Right atrium auricular region (tissue), 2 donors: ENCODE data around the gene GADD45GIP1. TPM values are rescaled to one million over a fixed set of nuclear protein-coding genes. Genes with fewer than 3 reads are reported as not detected.

Experiments
- DNase-seq: peaks from one replicate; pipeline ENCODE4 v3.0.0-alpha.2; 2019; ENCODE audit warnings: low spot score
- H3K27ac ChIP-seq, 2 donors: fragments of 200-600 bp; sonication (generic); 1 replicate in 1 of 2; 2 replicates in 1 of 2; pipeline ENCODE4 v1.5.1; 2016 to 2019
- H3K27me3 ChIP-seq, 2 donors: fragments of 200-600 bp; sonication (generic); one replicate each; pipeline versions ENCODE4 v1.5.1 to v1.6.0; 2017 to 2019
- H3K36me3 ChIP-seq: fragments of 200-600 bp; sonication (generic); one replicate; pipeline ENCODE4 v1.5.1; 2016
- H3K4me1 ChIP-seq, 2 donors: fragments of 200-600 bp; sonication (generic); one replicate each; pipeline versions ENCODE4 v1.5.1 to v1.6.0; 2017 to 2019
- H3K4me3 ChIP-seq, 2 donors: fragments of 200-600 bp; sonication (generic); 1 replicate in 1 of 2; 2 replicates in 1 of 2; pipeline ENCODE4 v1.5.1; 2017 to 2019; ENCODE audit warnings: mild to moderate bottlenecking in 1 of 2, moderate library complexity in 1 of 2
- H3K9me3 ChIP-seq, 2 donors: fragments of 200-600 bp; sonication (generic); one replicate each; pipeline ENCODE4 v1.5.1; 2019
- CTCF ChIP-seq, 2 donors: fragments of 200-600 bp; sonication (generic); IDR thresholded peaks; one replicate each; pipeline ENCODE4 v1.5.1; 2019; ENCODE audit warnings: antibody characterized with exemption in 2 of 2
- microRNA-seq, 2 donors: library from miRNA; unstranded; fragments of <30 nt; microRNA quantifications; one replicate each; pipeline ENCODE4, GENCODE V29; 2016 to 2017; ENCODE audit warnings: borderline number of aligned reads in 2 of 2, borderline replicate concordance in 1 of 2
- total RNA-seq, 2 donors: library from RNA; depleted of rRNA; stranded (reverse); fragments of >200 nt; gene quantifications; one replicate each; pipeline ENCODE4 v1.1.0, GENCODE V29; 2016

GADD45GIP1 gene
- total RNA-seq, 2 donors from 2014 or later: 48.5 to 58.7 TPM

GRCh38 chr19:12913851-12914690 is 43.0 kb downstream of the GADD45GIP1 start:
- Histone ChIP-seq H3K27me3 (no peaks in the 10 kb centered on the region), H3K4me1 (peaks cover 0 to 26% of the 10 kb centered on the region in 2 donors), H3K9me3 (no peaks in the 10 kb centered on the region), H3K4me3 (no peak overlapping the region), H3K27ac (peak overlapping the region; percentile 54 to 72), H3K36me3 (no peaks in the 10 kb centered on the region)
- DNase-seq: no peak
- TF ChIP-seq CTCF (IDR thresholded peaks at IDR 0.05): no peak

- peak; percentile 77 for DNase-seq
- no peaks in the 10 kb centered on the region for H3K27me3 ChIP-seq
- no peaks in the 10 kb centered on the region for H3K36me3 ChIP-seq
- no peak for TF ChIP-seq CTCF (IDR thresholded peaks at IDR 0.05)
- peak overlapping the region; percentile 54 to 72 for H3K27ac ChIP-seq
- no peaks in the 10 kb centered on the region for H3K9me3 ChIP-seq
- H3K4me3 ChIP-seq: peak overlapping the region in 1 of 2 donors; percentile 27
- peaks cover 0 to 22% of the 10 kb centered on the region in 2 donors for H3K4me1 ChIP-seq
These were observed 43.9 kb downstream of the GADD45GIP1 start for GRCh38 chr19:12913011-12913561.

GRCh38 chr19:12912571-12912970 is 44.5 kb downstream of the GADD45GIP1 start:
- Histone ChIP-seq H3K27ac (peak overlapping the region; percentile 54 to 72), H3K4me1 (peaks cover 0 to 22% of the 10 kb centered on the region in 2 donors), H3K36me3 (no peaks in the 10 kb centered on the region), H3K9me3 (no peaks in the 10 kb centered on the region), H3K27me3 (no peaks in the 10 kb centered on the region), H3K4me3 (peak overlapping the region in 1 of 2 donors; percentile 27)
- DNase-seq: no peak
- no peak for TF ChIP-seq CTCF (IDR thresholded peaks at IDR 0.05)

GRCh38 chr19:12907166-12907565 is 49.9 kb downstream of the GADD45GIP1 start:
- Histone ChIP-seq H3K9me3 (no peaks in the 10 kb centered on the region), H3K36me3 (no peaks in the 10 kb centered on the region), H3K4me3 (no peak overlapping the region), H3K27me3 (no peaks in the 10 kb centered on the region), H3K4me1 (peaks cover 0 to under 1% of the 10 kb centered on the region in 2 donors), H3K27ac (no peak overlapping the region)
- TF ChIP-seq CTCF (IDR thresholded peaks at IDR 0.05): no peak
- no peak for DNase-seq

Small RNAs within 50 kb of the gene (microRNA-seq; reads per million reads assigned to microRNA genes)
- gene MIR5695: 0 reads per million in 2 donors
- gene MIR6515: 0.71 to 1.4 reads per million in 2 donors

Other genes with a start within 250 kb of the GADD45GIP1 start
- 10 to 100 TPM; 35.9 to 55.2 TPM for gene TNPO2, start 233.3 kb downstream of the GADD45GIP1 start, total RNA-seq
- 100 to 1,000 TPM; 262 to 287 TPM for gene TRIR, start 222.5 kb downstream of the GADD45GIP1 start, total RNA-seq
- gene GET3, start 219.7 kb downstream of the GADD45GIP1 start, total RNA-seq: 10 to 100 TPM; 44.6 to 55.1 TPM
- gene BEST2, start 205.4 kb downstream of the GADD45GIP1 start, total RNA-seq: not detected
- gene HOOK2, start 181.7 kb downstream of the GADD45GIP1 start, total RNA-seq: 10 to 100 TPM; 11.4 to 12.2 TPM
- 100 to 1,000 TPM; 321 to 506 TPM for gene JUNB, start 165.7 kb downstream of the GADD45GIP1 start, total RNA-seq
- 100 to 1,000 TPM; 702 to 859 TPM for gene PRDX2, start 155.4 kb downstream of the GADD45GIP1 start, total RNA-seq
- not detected for gene THSD8, start 155.2 kb downstream of the GADD45GIP1 start, total RNA-seq
- 1 to 10 TPM; 3.1 to 4.0 TPM for gene RNASEH2A, start 150.6 kb downstream of the GADD45GIP1 start, total RNA-seq
- gene RTBDN, start 122.6 kb downstream of the GADD45GIP1 start, total RNA-seq: not detected
- not detected for gene MAST1, start 118.7 kb downstream of the GADD45GIP1 start, total RNA-seq
- 10 to 100 TPM; 24.2 to 24.9 TPM for gene DNASE2, start 75.8 kb downstream of the GADD45GIP1 start, total RNA-seq
- under 1 TPM in 1 of 2 donors, not detected in 1; 0.26 TPM for gene KLF1, start 70.0 kb downstream of the GADD45GIP1 start, total RNA-seq
- gene GCDH, start 66.1 kb downstream of the GADD45GIP1 start, total RNA-seq: 10 to 100 TPM; 28.4 to 58.3 TPM
- gene SYCE2, start 37.9 kb downstream of the GADD45GIP1 start, total RNA-seq: not detected
- gene FARSA, start 23.5 kb downstream of the GADD45GIP1 start, total RNA-seq: 10 to 100 TPM; 36.4 TPM
- 100 to 1,000 TPM; 285 to 289 TPM for gene CALR, start 18.6 kb downstream of the GADD45GIP1 start, total RNA-seq
- 100 to 1,000 TPM; 178 to 185 TPM for gene RAD23A, start 11.4 kb downstream of the GADD45GIP1 start, total RNA-seq
- gene DAND5, start 12.4 kb upstream of the GADD45GIP1 start, total RNA-seq: 10 to 100 TPM in 1 of 2 donors, 1 to 10 TPM in 1; 2.9 to 10.7 TPM
- 10 to 100 TPM; 56.5 to 69.8 TPM for gene NFIX, start 38.3 kb upstream of the GADD45GIP1 start, total RNA-seq
- gene LYL1, start 145.6 kb upstream of the GADD45GIP1 start, total RNA-seq: 10 to 100 TPM; 10.2 to 15.3 TPM
- gene TRMT1, start 159.5 kb upstream of the GADD45GIP1 start, total RNA-seq: 10 to 100 TPM; 13.6 to 15.0 TPM
- 10 to 100 TPM; 25.4 to 27.3 TPM for gene NACC1, start 161.0 kb upstream of the GADD45GIP1 start, total RNA-seq
- 10 to 100 TPM; 33.1 to 39.2 TPM for gene STX10, start 193.2 kb upstream of the GADD45GIP1 start, total RNA-seq
- gene IER2, start 193.2 kb upstream of the GADD45GIP1 start, total RNA-seq: 100 to 1,000 TPM in 1 of 2 donors, 10 to 100 TPM in 1; 35.4 to 139 TPM